HCT116 (cell line): ENCODE results near the gene TGDS. TPM values are rescaled to one million over a fixed set of nuclear protein-coding genes. Genes with fewer than 3 reads are reported as not detected.
A peak's percentile ranks its signal among the peaks of the same experiment; 100 is the strongest.

Experiments
- ATAC-seq: fragments of 200-7000 bp; cut with Tn5 transposase; 2 replicates; pipeline ENCODE4 v1.9.1; 2020; ENCODE audit warnings: mild to moderate bottlenecking, moderate library complexity
- BruUV-seq: library from RNA; stranded (reverse); fragments of 400-500 nt; replicated peaks from 2 replicates; lab custom pipeline; 2021; lab: Mats Ljungman, UMichigan
- CTCF ChIA-PET: fragments of 300-600 bp; sonication (Branson Sonifier 250); formaldehyde crosslinking; loops from one replicate; lab custom pipeline; 2021; ENCODE audit warnings: antibody characterized with exemption; lab: Charles Lee
- POLR2A ChIA-PET: fragments of 300-600, 350-600 bp; sonication (Branson Sonifier 250); formaldehyde crosslinking; loops from one replicate; lab custom pipeline; 2021; ENCODE audit warnings: antibody characterized with exemption; lab: Charles Lee
- RAD21 ChIA-PET, 2 experiments: fragments of 300-600 bp; sonication (Branson Sonifier 250); formaldehyde crosslinking; loops; one replicate each; lab custom pipeline; 2023; ENCODE audit warnings: low total read pairs in 2 of 2; ENCODE audit not compliant: uncharacterized antibody in 2 of 2, unreplicated experiment in 2 of 2, low non-redundant PET in 1 of 2; lab: Charles Lee
- DNase-seq: peaks from one replicate; pipeline ENCODE4 v3.0.0-alpha.2; 2010; ENCODE audit warnings: low read depth, low spot score
- H2AFZ ChIP-seq: fragments of 200-600 bp; shearing (Covaris generic), sonication (generic); 2 replicates; pipeline ENCODE4 v1.6.1; 2017; ENCODE audit warnings: low read depth, mixed run types, mixed read lengths, antibody characterized with exemption, low read length; ENCODE audit not compliant: poor library complexity, severe bottlenecking
- H3K27ac ChIP-seq: 2 replicates; pipeline ENCODE4 v1.5.1; 2012; ENCODE audit warnings: low read depth, low read length
- H3K27me3 ChIP-seq: fragments of 200-600 bp; sonication (generic); 2 replicates; pipeline ENCODE4 v1.6.1; 2016; ENCODE audit warnings: mixed run types, low read length, mixed read lengths; ENCODE audit not compliant: insufficient read depth
- H3K36me3 ChIP-seq, 2 experiments: fragments of 200-500 bp in 1 of 2; fragments of 200-600 bp in 1 of 2; sonication (Bioruptor generic) in 1 of 2; sonication (generic) in 1 of 2; 2 replicates each; pipeline versions ENCODE4 v1.5.1 to v1.6.1; 2014 to 2016; ENCODE audit warnings: low read length in 2 of 2, inconsistent platforms in 1 of 2, mixed read lengths in 1 of 2, mixed run types in 1 of 2; ENCODE audit not compliant: insufficient read depth in 2 of 2, control insufficient read depth in 1 of 2
- H3K4me1 ChIP-seq, 2 experiments: fragments of 200-600 bp in 1 of 2; sonication (generic) in 1 of 2; 2 replicates each; pipeline versions ENCODE4 v1.5.1 to v1.6.1; 2012 to 2017; ENCODE audit warnings: low read length in 2 of 2, inconsistent platforms in 1 of 2, mild to moderate bottlenecking in 1 of 2, mixed read lengths in 1 of 2, mixed run types in 1 of 2, moderate library complexity in 1 of 2; ENCODE audit not compliant: insufficient read depth in 2 of 2, control insufficient read depth in 1 of 2
- H3K4me2 ChIP-seq: fragments of 200-600 bp; sonication (generic); 2 replicates; pipeline ENCODE4 v1.6.1; 2017; ENCODE audit warnings: mixed run types, low read length, mixed read lengths
- H3K4me3 ChIP-seq, 2 experiments: fragments of 200-600 bp in 1 of 2; sonication (generic) in 1 of 2; replicated peaks in 1 of 2; 2 replicates each; pipeline ENCODE4 v1.5.1; 2011 to 2016; ENCODE audit warnings: low read length in 2 of 2, control low read depth in 1 of 2, low read depth in 1 of 2, mild to moderate bottlenecking in 1 of 2, mixed read lengths in 1 of 2, mixed run types in 1 of 2
- H3K79me2 ChIP-seq: fragments of 200-600 bp; sonication (generic); 2 replicates; pipeline ENCODE4 v1.6.1; 2017; ENCODE audit warnings: mild to moderate bottlenecking, mixed run types, low read length, moderate library complexity, mixed read lengths; ENCODE audit not compliant: insufficient read depth
- H3K9ac ChIP-seq: fragments of 200-600 bp; sonication (generic); 2 replicates; pipeline ENCODE4 v1.6.1; 2016; ENCODE audit warnings: low read length, mixed read lengths
- H3K9me2 ChIP-seq: fragments of 200-600 bp; sonication (generic), shearing (Covaris generic); 2 replicates; pipeline ENCODE4 v1.6.1; 2017; ENCODE audit warnings: mixed run types, mild to moderate bottlenecking, moderate library complexity; ENCODE audit not compliant: insufficient read depth
- H3K9me3 ChIP-seq, 2 experiments: fragments of 200-500 bp in 1 of 2; fragments of 200-600 bp in 1 of 2; sonication (Bioruptor generic) in 1 of 2; sonication (generic) in 1 of 2; 2 replicates each; pipeline ENCODE4 v1.6.1; 2014 to 2017; ENCODE audit warnings: low read length in 2 of 2, mixed read lengths in 2 of 2, inconsistent platforms in 1 of 2, low read depth in 1 of 2, mild to moderate bottlenecking in 1 of 2, mixed run types in 1 of 2, moderate library complexity in 1 of 2; ENCODE audit not compliant: control insufficient read depth in 1 of 2, insufficient read depth in 1 of 2
- H4K20me1 ChIP-seq: fragments of 200-600 bp; sonication (generic), shearing (Covaris generic); 2 replicates; pipeline ENCODE4 v1.6.1; 2017; ENCODE audit warnings: mixed run types, mild to moderate bottlenecking, moderate library complexity; ENCODE audit not compliant: insufficient read depth
- CBX3 ChIP-seq: IDR thresholded peaks from 2 replicates; pipeline ENCODE4 v1.6.1; 2012; ENCODE audit warnings: low read depth
- EGR1 ChIP-seq: IDR thresholded peaks from 2 replicates; pipeline ENCODE4 v1.6.1; 2012; ENCODE audit warnings: low read depth
- ELF1 ChIP-seq: IDR thresholded peaks from 2 replicates; pipeline ENCODE4 v1.6.1; 2012; ENCODE audit warnings: low read depth, borderline replicate concordance
- EZH2 ChIP-seq: fragments of 200-600 bp; sonication (generic); IDR thresholded peaks from 2 replicates; pipeline ENCODE4 v1.6.1; 2017; ENCODE audit warnings: antibody characterized with exemption, mixed run types
- EZH2phosphoT487 ChIP-seq: fragments of 200-600 bp; IDR thresholded peaks from 2 replicates; pipeline ENCODE4 v1.6.1; 2018; ENCODE audit warnings: antibody characterized with exemption, borderline replicate concordance
- FOSL1 ChIP-seq: IDR thresholded peaks from 2 replicates; pipeline ENCODE4 v1.6.1; 2012; ENCODE audit warnings: low read depth
- JUND ChIP-seq: IDR thresholded peaks from 2 replicates; pipeline ENCODE4 v1.6.1; 2012
- MAX ChIP-seq: IDR thresholded peaks from 2 replicates; pipeline ENCODE4 v1.6.1; 2012
- SIN3A ChIP-seq: IDR thresholded peaks from 2 replicates; pipeline ENCODE4 v1.6.1; 2012; ENCODE audit warnings: low read depth
- SP1 ChIP-seq: IDR thresholded peaks from 2 replicates; pipeline ENCODE4 v1.6.1; 2012; ENCODE audit warnings: low read depth
- SRF ChIP-seq: IDR thresholded peaks from 2 replicates; pipeline ENCODE4 v1.6.1; 2012; ENCODE audit warnings: low read depth
- TCF7L2 ChIP-seq: IDR thresholded peaks from 2 replicates; pipeline ENCODE4 v1.7.0; 2011; ENCODE audit warnings: borderline replicate concordance, inconsistent platforms; ENCODE audit not compliant: insufficient read depth, insufficient read length; ENCODE audit errors: extremely low read depth
- YY1 ChIP-seq: IDR thresholded peaks from 2 replicates; pipeline ENCODE4 v1.6.1; 2011; ENCODE audit warnings: low read length, low read depth, moderate library complexity, mild to moderate bottlenecking; ENCODE audit not compliant: insufficient replicate concordance; ENCODE audit errors: extremely low read depth
- ZFX ChIP-seq: fragments of 450-650 bp; IDR thresholded peaks from 2 replicates; pipeline ENCODE4 v1.6.1; 2017
- ZNF274 ChIP-seq: fragments of 200-500 bp; sonication (Bioruptor generic); IDR thresholded peaks from 2 replicates; pipeline ENCODE4 v1.6.1; 2014; ENCODE audit warnings: mild to moderate bottlenecking, low read depth, low read length, inconsistent platforms
- intact Hi-C: fragments of 100-400 bp; cut with micrococcal nuclease; formaldehyde crosslinking; loops from 2 replicates; pipeline ENCODE4 v1.10.0; 2022
- total RNA-seq: library from RNA; stranded (reverse); gene quantifications from one replicate; pipeline ENCODE4 v1.2.1, GENCODE V29; 2021; ENCODE audit not compliant: unreplicated experiment
- TF ChIP-seq, protein P1 (sequence below): IDR thresholded peaks from 2 replicates; pipeline ENCODE4 v1.6.1; 2011; ENCODE audit warnings: mild to moderate bottlenecking, low read length, moderate library complexity; ENCODE audit not compliant: insufficient replicate concordance; ENCODE audit errors: extremely low read depth
- TF ChIP-seq, protein P2 (sequence below), 3 experiments: fragments of 200-600 bp in 1 of 3; sonication (generic) in 1 of 3; IDR thresholded peaks in 2 of 3; conservative IDR thresholded peaks in 1 of 3; 2 replicates each; pipeline ENCODE4 v1.5.1; 2012 to 2017; ENCODE audit warnings: low read depth in 2 of 3, low read length in 2 of 3, antibody characterized with exemption in 1 of 3, borderline replicate concordance in 1 of 3, control low read depth in 1 of 3, mild to moderate bottlenecking in 1 of 3, mixed read lengths in 1 of 3, mixed run types in 1 of 3, moderate library complexity in 1 of 3; ENCODE audit not compliant: insufficient read depth in 1 of 3

Gene TGDS
- total RNA-seq, 1 experiment from 2014 or later, result 16.9 TPM

DNA sequence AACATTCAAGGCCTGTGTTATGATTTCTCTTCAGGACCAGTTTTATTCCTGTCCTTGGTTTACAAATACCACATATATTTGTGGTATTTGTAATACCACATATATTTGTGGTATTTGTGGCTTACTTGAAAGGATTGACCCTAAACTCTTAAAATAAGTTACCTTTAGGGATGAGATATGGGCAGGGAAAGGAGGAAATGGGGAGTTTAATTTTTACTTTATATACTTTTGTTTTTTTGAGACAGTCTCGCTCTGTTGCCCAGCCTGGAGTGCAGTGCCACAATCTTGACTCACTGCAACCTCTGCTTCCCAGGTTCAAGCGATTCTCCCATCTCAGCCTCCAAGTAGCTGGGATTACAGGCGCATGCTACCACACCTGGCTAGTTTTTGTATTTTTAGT is 2.3 kb upstream of the TGDS start (continued):
- TF ChIP-seq SP1 (no peak), EGR1 (no peak), TCF7L2 (no peak), EZH2 (no peak)
- TF ChIP-seq, protein P1, sequence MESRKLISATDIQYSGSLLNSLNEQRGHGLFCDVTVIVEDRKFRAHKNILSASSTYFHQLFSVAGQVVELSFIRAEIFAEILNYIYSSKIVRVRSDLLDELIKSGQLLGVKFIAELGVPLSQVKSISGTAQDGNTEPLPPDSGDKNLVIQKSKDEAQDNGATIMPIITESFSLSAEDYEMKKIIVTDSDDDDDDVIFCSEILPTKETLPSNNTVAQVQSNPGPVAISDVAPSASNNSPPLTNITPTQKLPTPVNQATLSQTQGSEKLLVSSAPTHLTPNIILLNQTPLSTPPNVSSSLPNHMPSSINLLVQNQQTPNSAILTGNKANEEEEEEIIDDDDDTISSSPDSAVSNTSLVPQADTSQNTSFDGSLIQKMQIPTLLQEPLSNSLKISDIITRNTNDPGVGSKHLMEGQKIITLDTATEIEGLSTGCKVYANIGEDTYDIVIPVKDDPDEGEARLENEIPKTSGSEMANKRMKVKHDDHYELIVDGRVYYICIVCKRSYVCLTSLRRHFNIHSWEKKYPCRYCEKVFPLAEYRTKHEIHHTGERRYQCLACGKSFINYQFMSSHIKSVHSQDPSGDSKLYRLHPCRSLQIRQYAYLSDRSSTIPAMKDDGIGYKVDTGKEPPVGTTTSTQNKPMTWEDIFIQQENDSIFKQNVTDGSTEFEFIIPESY, result no peak

GRCh38 chr13:94596575-94596971 is 621 bp upstream of the TGDS start:
- Histone ChIP-seq H3K9me3 (no peaks in the 10 kb centered on the region), H3K36me3 (peaks cover 6 to 10% of the 10 kb centered on the region in 2 experiments; a peak in 3 of 4 replicates), H3K27me3 (no peaks in the 10 kb centered on the region), H3K27ac (peak overlapping the region; percentile 56), H3K79me2 (peaks cover 43% of the 10 kb centered on the region), H2AFZ (peak overlapping the region; percentile 92), H3K9me2 (no peaks in the 10 kb centered on the region), H4K20me1 (no peaks in the 10 kb centered on the region), H3K4me2 (peak overlapping the region; percentile 85), H3K4me3 (peak overlapping the region; percentile 84 to 94), H3K4me1 (peaks cover 10 to 23% of the 10 kb centered on the region in 2 experiments), H3K9ac (peak overlapping the region; percentile 90)
- POLR2A ChIA-PET, result interaction anchor here (0.7 to 1.5 kb wide), 4 partner anchors 8 to 29 kb away, joined by 3 to 7 read pairs (median 5); no protein-coding TSS in a partner anchor
- intact Hi-C loops, result no loop called here
- DNase-seq (peak; percentile 6), ATAC-seq (peak; percentile 53)
- RAD21 ChIA-PET, result no interaction called here
- CTCF ChIA-PET, result interaction anchor here (0.8 to 1.0 kb wide), 2 partner anchors 18 to 1065 kb away, joined by 3 to 5 read pairs; no protein-coding TSS in a partner anchor
- BruUV-seq, result no TSS peak
- TF ChIP-seq ZNF274 (no peak), JUND (no peak), SP1 (no peak), EGR1 (no peak), EZH2 (no peak), ELF1 (no peak), CBX3 (no peak), FOSL1 (no peak), SRF (no peak), TCF7L2 (no peak), EZH2phosphoT487 (no peak), YY1 (no peak), ZFX (no peak), MAX (no peak), SIN3A (no peak)
- TF ChIP-seq, protein P1, result no peak
- TF ChIP-seq, protein P2, sequence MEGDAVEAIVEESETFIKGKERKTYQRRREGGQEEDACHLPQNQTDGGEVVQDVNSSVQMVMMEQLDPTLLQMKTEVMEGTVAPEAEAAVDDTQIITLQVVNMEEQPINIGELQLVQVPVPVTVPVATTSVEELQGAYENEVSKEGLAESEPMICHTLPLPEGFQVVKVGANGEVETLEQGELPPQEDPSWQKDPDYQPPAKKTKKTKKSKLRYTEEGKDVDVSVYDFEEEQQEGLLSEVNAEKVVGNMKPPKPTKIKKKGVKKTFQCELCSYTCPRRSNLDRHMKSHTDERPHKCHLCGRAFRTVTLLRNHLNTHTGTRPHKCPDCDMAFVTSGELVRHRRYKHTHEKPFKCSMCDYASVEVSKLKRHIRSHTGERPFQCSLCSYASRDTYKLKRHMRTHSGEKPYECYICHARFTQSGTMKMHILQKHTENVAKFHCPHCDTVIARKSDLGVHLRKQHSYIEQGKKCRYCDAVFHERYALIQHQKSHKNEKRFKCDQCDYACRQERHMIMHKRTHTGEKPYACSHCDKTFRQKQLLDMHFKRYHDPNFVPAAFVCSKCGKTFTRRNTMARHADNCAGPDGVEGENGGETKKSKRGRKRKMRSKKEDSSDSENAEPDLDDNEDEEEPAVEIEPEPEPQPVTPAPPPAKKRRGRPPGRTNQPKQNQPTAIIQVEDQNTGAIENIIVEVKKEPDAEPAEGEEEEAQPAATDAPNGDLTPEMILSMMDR (IDR thresholded peaks at IDR 0.05 in 2 of 3, conservative IDR thresholded peaks at IDR 0.05 in 1 of 3; ENCODE audit: borderline replicate concordance in 1 of 3, insufficient read depth in 1 of 3, low read depth in 2 of 3, low read length in 2 of 3), result no peak
